ENCODE results near the gene IFITM10.

Gene IFITM10

GRCh38 chr11:1718326-1718725 lies 32.1 kb downstream of the IFITM10 start:
- no peak for TF ChIP-seq GATA2 (IDR thresholded peaks at IDR 0.05; ENCODE audit: low read depth, low read length)
- no peak for TF ChIP-seq GATA3 (IDR thresholded peaks at IDR 0.05; ENCODE audit: low read depth, low read length)

GRCh38 chr11:1717745-1718144 lies 32.6 kb downstream of the IFITM10 start:
- TF ChIP-seq GATA3 (IDR thresholded peaks at IDR 0.05; ENCODE audit: low read depth, low read length) (no peak), GATA2 (IDR thresholded peaks at IDR 0.05; ENCODE audit: low read depth, low read length) (no peak)

DNA sequence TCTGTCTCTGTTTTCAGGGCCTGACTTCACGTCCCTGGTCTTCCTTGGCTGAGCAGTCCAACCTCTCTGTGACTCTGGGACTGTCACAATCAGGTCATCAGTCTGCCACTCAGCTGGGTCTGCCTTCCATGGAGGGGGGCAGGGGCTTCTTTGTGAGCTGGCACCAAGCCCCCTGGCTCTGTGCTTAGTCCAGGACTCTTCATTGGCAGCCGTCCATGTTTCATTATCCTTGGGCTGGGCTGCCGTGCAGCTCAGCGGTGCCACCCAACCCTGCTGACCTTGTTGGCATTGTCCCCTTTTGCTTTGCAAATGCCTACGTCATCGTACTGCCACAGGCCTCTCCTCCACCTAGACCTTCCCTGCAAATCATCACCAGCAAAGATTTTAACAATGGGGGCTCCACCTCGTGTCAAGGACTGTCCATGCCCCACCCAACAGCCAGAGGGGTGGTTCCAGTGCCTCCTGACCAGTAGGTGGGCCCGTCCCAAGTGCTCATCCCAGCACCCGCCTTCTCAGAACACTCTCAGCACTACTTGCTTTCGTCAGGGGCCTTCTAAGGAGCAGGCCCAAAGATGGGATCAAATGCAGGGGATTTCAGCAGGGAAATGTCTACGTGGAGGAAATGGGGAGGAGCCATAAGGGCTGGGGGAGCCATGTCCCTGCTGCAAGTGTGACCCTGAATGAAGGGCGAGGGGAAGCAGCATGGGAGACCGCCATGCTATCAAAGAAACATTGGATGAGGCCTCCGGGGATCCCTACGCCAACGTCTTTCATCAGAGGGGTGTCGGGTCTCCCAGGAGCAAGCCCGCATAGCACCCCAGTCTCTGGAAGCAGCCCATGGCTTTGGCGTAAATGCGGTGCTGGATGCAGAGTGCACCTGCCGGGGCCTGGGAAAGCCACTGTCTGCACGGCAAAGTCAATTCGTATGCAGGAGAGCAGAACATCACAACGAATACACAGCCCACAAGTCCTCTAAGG lies 35.2 kb downstream of the IFITM10 start:
- TF ChIP-seq GATA3 (IDR thresholded peaks at IDR 0.05; ENCODE audit: low read depth, low read length) (no peak), GATA2 (IDR thresholded peaks at IDR 0.05; ENCODE audit: low read depth, low read length) (no peak)

DNA sequence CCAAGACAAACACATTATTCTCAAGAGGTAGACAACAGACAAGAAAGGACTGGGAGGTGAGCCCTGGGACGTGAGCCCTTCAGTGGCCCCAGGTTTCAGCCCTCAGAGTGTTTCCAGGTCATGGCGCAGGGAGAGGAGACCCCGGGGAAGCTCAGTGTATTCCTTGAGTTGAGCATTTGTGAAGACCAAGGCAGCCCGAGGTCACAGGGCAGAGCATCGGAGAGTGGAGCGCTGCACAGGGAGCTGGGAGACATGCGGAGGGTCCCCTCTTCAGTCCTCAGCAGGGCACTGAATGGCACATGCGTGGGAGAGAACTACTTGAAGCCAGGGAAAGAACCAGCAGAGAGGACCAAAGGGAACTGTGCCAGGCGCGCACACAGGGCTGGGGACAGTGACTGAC lies 41.7 kb downstream of the IFITM10 start:
- no peak for TF ChIP-seq GATA3 (IDR thresholded peaks at IDR 0.05; ENCODE audit: low read depth, low read length)
- TF ChIP-seq GATA2 (IDR thresholded peaks at IDR 0.05; ENCODE audit: low read depth, low read length): no peak

DNA sequence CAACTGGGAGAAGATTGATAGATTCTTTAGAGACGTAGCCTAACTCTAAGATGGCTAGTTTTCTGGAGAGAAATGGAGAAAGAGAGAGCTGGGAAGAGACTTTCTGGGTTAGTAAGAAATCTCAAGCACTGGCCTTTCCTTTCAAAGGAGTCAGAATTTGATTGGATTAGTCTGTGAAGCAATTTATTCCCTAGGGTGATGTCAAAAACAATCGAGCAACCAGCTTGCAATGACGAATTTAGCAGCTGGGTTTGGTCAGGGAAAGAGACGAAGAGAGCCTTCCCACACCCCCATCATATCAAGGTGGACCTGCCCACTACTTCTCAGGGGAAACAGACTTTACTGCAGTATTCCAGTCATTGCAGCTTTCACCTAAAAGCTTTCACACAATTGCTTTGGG lies 42.6 kb downstream of the IFITM10 start:
- TF ChIP-seq GATA3 (IDR thresholded peaks at IDR 0.05; ENCODE audit: low read depth, low read length): no peak
- TF ChIP-seq GATA2 (IDR thresholded peaks at IDR 0.05; ENCODE audit: low read depth, low read length): no peak

- TF ChIP-seq GATA3 (IDR thresholded peaks at IDR 0.05; ENCODE audit: low read depth, low read length) (no peak), GATA2 (IDR thresholded peaks at IDR 0.05; ENCODE audit: low read depth, low read length) (no peak)
These were observed 43.6 kb downstream of the IFITM10 start for GRCh38 chr11:1706634-1707400.

DNA sequence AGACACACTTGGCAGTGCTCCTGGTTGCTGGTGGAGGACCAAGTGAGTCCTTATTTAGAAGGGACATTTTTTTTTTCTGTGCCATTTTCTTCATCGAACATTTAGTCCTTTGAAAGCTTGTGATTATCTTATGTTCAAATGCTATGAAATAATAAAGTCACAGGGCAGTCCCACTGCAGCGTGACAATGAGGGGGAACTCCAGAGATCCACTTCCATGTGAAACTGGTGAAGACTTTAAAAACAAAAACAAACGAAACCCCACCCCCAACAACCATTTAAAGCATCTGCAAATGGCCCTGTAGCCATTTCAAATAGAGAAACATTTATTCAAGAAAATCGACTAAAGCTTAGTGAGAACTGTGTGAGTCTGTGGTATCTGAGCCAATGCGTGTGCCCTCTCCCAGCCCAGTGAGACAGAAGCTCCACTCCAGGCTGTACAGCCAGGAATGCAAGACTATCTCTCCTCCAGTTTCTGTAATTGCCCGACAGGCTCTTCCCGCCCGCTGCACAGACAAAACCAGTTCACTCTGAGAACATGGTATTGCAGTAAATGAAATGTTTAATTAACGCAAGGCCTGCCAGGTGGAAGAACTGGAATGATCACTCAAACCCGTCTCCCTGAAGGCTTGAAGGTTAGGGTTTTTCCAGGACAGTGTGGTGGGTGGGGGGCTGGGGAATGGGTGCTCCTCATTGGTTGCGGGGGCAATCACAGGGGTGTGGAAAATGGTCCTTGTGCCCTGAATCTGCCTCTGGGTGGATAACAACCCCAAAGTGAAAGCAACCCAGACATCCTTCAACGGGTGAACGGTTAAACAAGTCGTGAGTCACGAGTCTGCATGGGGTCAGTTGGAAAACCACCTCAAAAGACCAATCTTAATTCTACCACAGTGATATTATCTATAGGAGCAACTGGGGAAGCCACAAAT lies 45.0 kb downstream of the IFITM10 start:
- TF ChIP-seq GATA3 (IDR thresholded peaks at IDR 0.05; ENCODE audit: low read depth, low read length): no peak
- no peak for TF ChIP-seq GATA2 (IDR thresholded peaks at IDR 0.05; ENCODE audit: low read depth, low read length)

DNA sequence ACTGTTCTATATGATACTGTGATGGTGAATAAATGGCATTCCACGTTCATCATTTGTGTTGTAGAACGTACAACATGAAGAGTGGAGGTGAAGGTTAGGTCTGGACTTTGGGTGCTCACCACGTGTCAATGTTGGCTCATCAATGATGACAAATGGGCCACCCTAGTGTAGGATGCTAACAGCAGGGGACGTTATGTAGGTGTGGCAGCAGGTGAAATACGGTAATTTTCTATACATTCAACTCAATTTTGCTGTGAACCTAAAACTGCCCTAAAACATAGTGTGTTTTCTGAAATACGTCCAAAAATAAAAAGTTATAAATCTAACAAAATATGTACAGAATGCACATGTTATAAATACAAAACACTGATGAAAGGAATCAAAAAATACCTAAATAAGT lies 47.2 kb downstream of the IFITM10 start:
- TF ChIP-seq GATA3 (IDR thresholded peaks at IDR 0.05; ENCODE audit: low read depth, low read length) (no peak), GATA2 (IDR thresholded peaks at IDR 0.05; ENCODE audit: low read depth, low read length) (no peak)

- TF ChIP-seq GATA2 (IDR thresholded peaks at IDR 0.05; ENCODE audit: low read depth, low read length): no peak
- no peak for TF ChIP-seq GATA3 (IDR thresholded peaks at IDR 0.05; ENCODE audit: low read depth, low read length)
These were observed 47.9 kb downstream of the IFITM10 start for GRCh38 chr11:1702506-1702905.

GRCh38 chr11:1701091-1701807 lies 49.1 kb downstream of the IFITM10 start:
- no peak for TF ChIP-seq GATA2 (IDR thresholded peaks at IDR 0.05; ENCODE audit: low read depth, low read length)
- no peak for TF ChIP-seq GATA3 (IDR thresholded peaks at IDR 0.05; ENCODE audit: low read depth, low read length)

- no peak for TF ChIP-seq GATA3 (IDR thresholded peaks at IDR 0.05; ENCODE audit: low read depth, low read length)
- no peak for TF ChIP-seq GATA2 (IDR thresholded peaks at IDR 0.05; ENCODE audit: low read depth, low read length)
These were observed 50.6 kb downstream of the IFITM10 start for GRCh38 chr11:1699771-1700170.

- TF ChIP-seq GATA3 (IDR thresholded peaks at IDR 0.05; ENCODE audit: low read depth, low read length) (no peak), GATA2 (IDR thresholded peaks at IDR 0.05; ENCODE audit: low read depth, low read length) (no peak)
These were observed 53.5 kb downstream of the IFITM10 start, which contains the start of gene KRTAP5-6 for GRCh38 chr11:1696608-1697570. KRTAP5-6 (plus strand) TSS chr11:1697195; CDS start chr11:1697246, 51 bp downstream.
